Gastrocnemius medialis (tissue), 4 donors: ENCODE measurements around the gene FYB1. TPM values are rescaled to one million over a fixed set of nuclear protein-coding genes. Genes with fewer than 3 reads are reported as not detected.
A peak's percentile ranks its signal among the peaks of the same experiment; 100 is the strongest.

Source experiments
- ATAC-seq, 2 donors: fragments of 150-250 bp; one replicate each; pipeline ENCODE4 v1.9.1; 2016
- DNase-seq, 2 donors: peaks; one replicate each; pipeline ENCODE4 v3.0.0-alpha.2; 2019
- H3K27ac ChIP-seq, 4 donors: fragments of 200-600 bp; sonication (generic); 1 replicate in 1 of 4; 2 replicates in 3 of 4; pipeline ENCODE4 v1.5.1; 2016 to 2018; ENCODE audit warnings: mild to moderate bottlenecking in 2 of 4, moderate library complexity in 1 of 4
- H3K27me3 ChIP-seq, 3 donors: fragments of 200-600 bp; sonication (generic) in 2 of 3; 1 replicate in 1 of 3; 2 replicates in 2 of 3; pipeline versions ENCODE4 v1.5.1 to v1.6.0; 2016 to 2019; ENCODE audit warnings: mild to moderate bottlenecking in 1 of 3, moderate library complexity in 1 of 3
- H3K36me3 ChIP-seq, 2 donors: fragments of 200-600 bp; sonication (generic) in 1 of 2; one replicate each; pipeline ENCODE4 v1.5.1; 2017 to 2018
- H3K4me1 ChIP-seq, 2 donors: fragments of 200-600 bp; sonication (generic) in 1 of 2; one replicate each; pipeline ENCODE4 v1.5.1; 2016 to 2017; ENCODE audit warnings: mild to moderate bottlenecking in 2 of 2
- H3K4me3 ChIP-seq, 4 donors: fragments of 200-600 bp; sonication (generic) in 3 of 4; 1 replicate in 1 of 4; 2 replicates in 3 of 4; pipeline ENCODE4 v1.5.1; 2016 to 2019; ENCODE audit warnings: mild to moderate bottlenecking in 2 of 4
- H3K9me3 ChIP-seq, 3 donors: fragments of 200-600 bp; sonication (generic) in 2 of 3; 1 replicate in 1 of 3; 2 replicates in 2 of 3; pipeline ENCODE4 v1.5.1; 2016 to 2019
- POLR2A ChIP-seq, 2 donors: fragments of 450-650 bp; IDR thresholded peaks; one replicate each; pipeline ENCODE4 v1.6.1; 2017; ENCODE audit warnings: antibody characterized with exemption in 2 of 2, mild to moderate bottlenecking in 2 of 2, moderate library complexity in 2 of 2
- in situ Hi-C, 4 donors: fragments of 200-750 bp; cut with MboI; loops; one replicate each; pipeline versions ENCODE4 v1.15.0 to v1.8.0; 2017; ENCODE audit warnings: low sequenced_read_pairs in 4 of 4
- intact Hi-C: fragments of 100-400 bp; cut with DNase I; formaldehyde crosslinking; loops from one replicate; pipeline ENCODE4 v1.15.1; 2023; ENCODE audit warnings: low total_unique reads
- total RNA-seq, 4 donors: library from RNA; depleted of rRNA; stranded (reverse); fragments of >200 nt; gene quantifications; one replicate each; pipeline versions ENCODE4 v1.1.0 to v1.2.3, GENCODE V29; 2016
- TF ChIP-seq, protein P1 (sequence below), 5 experiments: fragments of 450-650 bp in 3 of 5; fragments of 200-600 bp in 2 of 5; sonication (generic) in 2 of 5; IDR thresholded peaks in 4 of 5; conservative IDR thresholded peaks in 1 of 5; 1 replicate in 4 of 5; 2 replicates in 1 of 5; pipeline ENCODE4 v1.5.1; 2016 to 2019; ENCODE audit warnings: antibody characterized with exemption in 5 of 5, mild to moderate bottlenecking in 3 of 5, moderate library complexity in 3 of 5

FYB1 gene, protein sequence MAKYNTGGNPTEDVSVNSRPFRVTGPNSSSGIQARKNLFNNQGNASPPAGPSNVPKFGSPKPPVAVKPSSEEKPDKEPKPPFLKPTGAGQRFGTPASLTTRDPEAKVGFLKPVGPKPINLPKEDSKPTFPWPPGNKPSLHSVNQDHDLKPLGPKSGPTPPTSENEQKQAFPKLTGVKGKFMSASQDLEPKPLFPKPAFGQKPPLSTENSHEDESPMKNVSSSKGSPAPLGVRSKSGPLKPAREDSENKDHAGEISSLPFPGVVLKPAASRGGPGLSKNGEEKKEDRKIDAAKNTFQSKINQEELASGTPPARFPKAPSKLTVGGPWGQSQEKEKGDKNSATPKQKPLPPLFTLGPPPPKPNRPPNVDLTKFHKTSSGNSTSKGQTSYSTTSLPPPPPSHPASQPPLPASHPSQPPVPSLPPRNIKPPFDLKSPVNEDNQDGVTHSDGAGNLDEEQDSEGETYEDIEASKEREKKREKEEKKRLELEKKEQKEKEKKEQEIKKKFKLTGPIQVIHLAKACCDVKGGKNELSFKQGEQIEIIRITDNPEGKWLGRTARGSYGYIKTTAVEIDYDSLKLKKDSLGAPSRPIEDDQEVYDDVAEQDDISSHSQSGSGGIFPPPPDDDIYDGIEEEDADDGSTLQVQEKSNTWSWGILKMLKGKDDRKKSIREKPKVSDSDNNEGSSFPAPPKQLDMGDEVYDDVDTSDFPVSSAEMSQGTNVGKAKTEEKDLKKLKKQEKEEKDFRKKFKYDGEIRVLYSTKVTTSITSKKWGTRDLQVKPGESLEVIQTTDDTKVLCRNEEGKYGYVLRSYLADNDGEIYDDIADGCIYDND
- 1 to 10 TPM; 1.1 to 5.6 (median 2.6) TPM for total RNA-seq

DNA sequence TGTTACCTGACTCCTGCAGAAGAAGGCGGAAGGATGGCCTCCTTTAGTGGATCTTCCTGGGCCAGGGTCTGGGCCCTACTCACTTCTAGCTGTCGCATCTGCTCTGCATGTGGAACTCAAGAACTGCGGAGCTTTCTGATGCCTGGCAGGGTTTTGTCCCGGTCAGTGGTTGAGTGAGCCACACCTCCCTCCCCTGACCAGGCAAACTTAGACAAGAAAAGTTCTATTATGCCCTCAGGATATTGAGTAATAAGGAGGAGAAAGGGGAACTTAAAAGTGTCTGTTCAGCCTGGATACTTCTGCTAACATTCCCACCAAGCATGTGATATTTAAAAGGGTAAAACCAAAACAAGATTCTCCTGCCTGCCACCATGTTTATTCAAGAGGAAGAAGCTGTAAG, at the start of gene FYB1:
FYB1 (minus strand) TSS at position 127 of the 400 bp plus-strand sequence. CDS start 16,603 bp downstream, outside the sequence.
- H3K4me1 ChIP-seq = peaks cover 25 to 28% of the 10 kb centered on the region in 2 donors
- TF ChIP-seq, protein P1, sequence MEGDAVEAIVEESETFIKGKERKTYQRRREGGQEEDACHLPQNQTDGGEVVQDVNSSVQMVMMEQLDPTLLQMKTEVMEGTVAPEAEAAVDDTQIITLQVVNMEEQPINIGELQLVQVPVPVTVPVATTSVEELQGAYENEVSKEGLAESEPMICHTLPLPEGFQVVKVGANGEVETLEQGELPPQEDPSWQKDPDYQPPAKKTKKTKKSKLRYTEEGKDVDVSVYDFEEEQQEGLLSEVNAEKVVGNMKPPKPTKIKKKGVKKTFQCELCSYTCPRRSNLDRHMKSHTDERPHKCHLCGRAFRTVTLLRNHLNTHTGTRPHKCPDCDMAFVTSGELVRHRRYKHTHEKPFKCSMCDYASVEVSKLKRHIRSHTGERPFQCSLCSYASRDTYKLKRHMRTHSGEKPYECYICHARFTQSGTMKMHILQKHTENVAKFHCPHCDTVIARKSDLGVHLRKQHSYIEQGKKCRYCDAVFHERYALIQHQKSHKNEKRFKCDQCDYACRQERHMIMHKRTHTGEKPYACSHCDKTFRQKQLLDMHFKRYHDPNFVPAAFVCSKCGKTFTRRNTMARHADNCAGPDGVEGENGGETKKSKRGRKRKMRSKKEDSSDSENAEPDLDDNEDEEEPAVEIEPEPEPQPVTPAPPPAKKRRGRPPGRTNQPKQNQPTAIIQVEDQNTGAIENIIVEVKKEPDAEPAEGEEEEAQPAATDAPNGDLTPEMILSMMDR (IDR thresholded peaks at IDR 0.05 in 4 of 5, conservative IDR thresholded peaks at IDR 0.05 in 1 of 5) = no peak
- no peak for TF ChIP-seq POLR2A (IDR thresholded peaks at IDR 0.05)
- DNase-seq = peak; percentile 28 to 36
- intact Hi-C loops (no loop called here), in situ Hi-C loops (loop anchor here (5.0 to 25.0 kb wide), 6 partner anchors 63 to 355 kb away; no protein-coding TSS in a partner anchor)
- H3K27ac ChIP-seq = peak within 1 kb of the TSS; percentile 65 to 75 (median 68)
- peak; percentile 8 to 25 for ATAC-seq
- peak within 1 kb of the TSS in 2 of 4 donors; percentile 8 to 11 for H3K4me3 ChIP-seq
- H3K27me3 ChIP-seq = no peaks in the 10 kb centered on the region
- H3K9me3 ChIP-seq = no peaks in the 10 kb centered on the region
- H3K36me3 ChIP-seq = no peaks in the 10 kb centered on the region

DNA sequence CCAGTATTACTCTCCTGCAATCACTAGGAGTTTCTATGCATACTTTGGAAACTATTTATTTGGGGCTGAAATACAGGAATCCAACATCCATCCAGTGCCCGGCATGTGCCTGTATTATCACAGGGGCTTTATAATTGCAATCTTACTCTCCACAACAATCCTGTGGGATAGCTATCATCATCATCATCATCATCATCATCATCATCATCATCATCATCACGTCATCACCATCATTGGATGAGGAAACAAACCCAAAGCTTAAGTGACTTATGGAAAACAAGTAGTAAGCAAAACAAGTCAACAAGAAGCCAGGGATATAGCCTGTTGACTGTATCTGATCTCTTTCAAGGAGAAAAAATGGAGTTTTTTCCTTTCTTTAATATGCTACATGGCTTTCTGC, 47.8 kb upstream of the FYB1 start:
- in situ Hi-C loops (no loop called here), intact Hi-C loops (no loop called here)
- no peak for TF ChIP-seq POLR2A (IDR thresholded peaks at IDR 0.05)
- TF ChIP-seq, protein P1 (IDR thresholded peaks at IDR 0.05 in 4 of 5, conservative IDR thresholded peaks at IDR 0.05 in 1 of 5) = no peak
- DNase-seq (no peak), ATAC-seq (no peak)
- Histone ChIP-seq H3K4me3 (no peak overlapping the region), H3K4me1 (no peaks in the 10 kb centered on the region), H3K36me3 (no peaks in the 10 kb centered on the region), H3K9me3 (no peaks in the 10 kb centered on the region), H3K27ac (no peak overlapping the region), H3K27me3 (no peaks in the 10 kb centered on the region)

DNA sequence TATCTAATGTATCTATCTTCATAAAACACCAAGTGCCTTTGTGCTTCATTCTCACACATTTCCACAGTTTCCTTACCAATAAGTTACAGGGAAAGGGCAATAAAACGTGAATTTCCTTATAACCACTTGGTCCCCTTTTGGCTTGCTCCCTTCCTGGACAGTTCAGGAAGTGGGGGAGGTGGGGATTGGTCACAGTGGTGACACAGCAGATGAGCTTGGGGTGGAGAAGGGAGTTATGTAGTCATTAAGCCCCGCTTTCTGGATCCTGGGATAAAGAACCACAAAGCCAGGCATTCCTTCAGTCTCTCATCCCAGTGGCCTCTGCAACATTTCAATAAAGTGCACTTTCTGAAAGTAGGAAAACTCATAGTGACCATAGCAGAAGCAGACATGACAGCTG, 47.1 kb upstream of the FYB1 start:
- TF ChIP-seq, protein P1 (IDR thresholded peaks at IDR 0.05 in 4 of 5, conservative IDR thresholded peaks at IDR 0.05 in 1 of 5) = no peak
- TF ChIP-seq POLR2A (IDR thresholded peaks at IDR 0.05) = no peak
- H3K27me3 ChIP-seq = no peaks in the 10 kb centered on the region
- intact Hi-C loops = no loop called here
- no peak overlapping the region for H3K27ac ChIP-seq
- no peaks in the 10 kb centered on the region for H3K4me1 ChIP-seq
- no peak for DNase-seq
- no peaks in the 10 kb centered on the region for H3K36me3 ChIP-seq
- H3K9me3 ChIP-seq = no peaks in the 10 kb centered on the region
- ATAC-seq = no peak
- no peak overlapping the region for H3K4me3 ChIP-seq
- in situ Hi-C loops = no loop called here

DNA sequence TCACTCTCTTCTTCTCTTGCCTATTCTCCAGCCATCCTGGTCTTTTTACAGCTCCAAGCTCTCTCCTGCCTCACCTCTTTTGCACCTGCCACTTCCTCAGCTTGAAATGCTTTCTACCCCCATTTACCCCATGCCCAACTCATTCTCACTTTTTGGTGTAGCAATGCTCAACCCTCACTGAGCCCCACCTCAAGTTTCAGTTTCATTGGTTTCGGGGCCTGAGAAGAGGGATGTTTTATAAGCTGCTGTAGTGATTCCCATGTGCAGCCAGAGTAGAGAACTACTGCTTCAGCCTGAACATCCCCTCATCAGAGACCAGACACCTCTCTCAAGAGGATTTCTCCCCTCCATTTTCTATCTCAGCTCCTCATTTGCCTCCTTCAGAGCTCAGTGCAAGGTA, 45.2 kb upstream of the FYB1 start:
- H3K4me3 ChIP-seq = no peak overlapping the region
- no peak overlapping the region for H3K27ac ChIP-seq
- in situ Hi-C loops = no loop called here
- H3K36me3 ChIP-seq = no peaks in the 10 kb centered on the region
- H3K27me3 ChIP-seq = no peaks in the 10 kb centered on the region
- H3K9me3 ChIP-seq = no peaks in the 10 kb centered on the region
- H3K4me1 ChIP-seq = no peaks in the 10 kb centered on the region
- DNase-seq = no peak
- TF ChIP-seq, protein P1 (IDR thresholded peaks at IDR 0.05 in 4 of 5, conservative IDR thresholded peaks at IDR 0.05 in 1 of 5) = no peak
- TF ChIP-seq POLR2A (IDR thresholded peaks at IDR 0.05) = no peak
- intact Hi-C loops = no loop called here
- no peak for ATAC-seq
